ENCODE measurements around the gene CYFIP1. TPM values are rescaled to one million over a fixed set of nuclear protein-coding genes. Genes with fewer than 3 reads are reported as not detected.

Gene CYFIP1
- total RNA-seq, 1 donor = 107 TPM

GRCh38 chr15:22868495-22868894, 111.7 kb downstream of the CYFIP1 start:
- Histone ChIP-seq H3K27ac (ENCODE audit: low read depth, low read length) (no peak overlapping the region), H3K27me3 (ENCODE audit: insufficient read depth, low read length) (no peaks in the 10 kb centered on the region), H3K9me3 (ENCODE audit: low read depth, low read length) (no peaks in the 10 kb centered on the region), H3K4me2 (ENCODE audit: insufficient read depth, low read length) (no peak overlapping the region), H3K36me3 (ENCODE audit: insufficient read depth, low read length) (peaks cover 82% of the 10 kb centered on the region), H3K4me3 (ENCODE audit: insufficient read depth, low read length) (no peak overlapping the region), H2AFZ (ENCODE audit: low read length) (no peak overlapping the region), H3K79me2 (ENCODE audit: insufficient read depth, low read length) (peaks cover 17% of the 10 kb centered on the region), H3K4me1 (ENCODE audit: insufficient read depth, low read length) (peaks cover 6% of the 10 kb centered on the region), H4K20me1 (ENCODE audit: insufficient read depth, low read length) (peaks cover 6% of the 10 kb centered on the region)
- no peak for TF ChIP-seq CTCF (IDR thresholded peaks at IDR 0.05; ENCODE audit: extremely low read depth, low read depth, low read length)
- no peak for DNase-seq (ENCODE audit: insufficient read length, low spot score, missing footprints)

GRCh38 chr15:22867886-22868285, 112.3 kb downstream of the CYFIP1 start:
- no peak for TF ChIP-seq CTCF (IDR thresholded peaks at IDR 0.05; ENCODE audit: extremely low read depth, low read depth, low read length)
- no peaks in the 10 kb centered on the region for H3K9me3 ChIP-seq (ENCODE audit: low read depth, low read length)
- H4K20me1 ChIP-seq (ENCODE audit: insufficient read depth, low read length) = peaks cover 6% of the 10 kb centered on the region
- no peak overlapping the region for H3K4me3 ChIP-seq (ENCODE audit: insufficient read depth, low read length)
- H3K36me3 ChIP-seq (ENCODE audit: insufficient read depth, low read length) = peaks cover 79% of the 10 kb centered on the region
- peaks cover under 1% of the 10 kb centered on the region for H3K4me1 ChIP-seq (ENCODE audit: insufficient read depth, low read length)
- H3K4me2 ChIP-seq (ENCODE audit: insufficient read depth, low read length) = no peak overlapping the region
- no peak overlapping the region for H2AFZ ChIP-seq (ENCODE audit: low read length)
- no peak for DNase-seq (ENCODE audit: insufficient read length, low spot score, missing footprints)
- H3K27me3 ChIP-seq (ENCODE audit: insufficient read depth, low read length) = no peaks in the 10 kb centered on the region
- no peak overlapping the region for H3K27ac ChIP-seq (ENCODE audit: low read depth, low read length)
- H3K79me2 ChIP-seq (ENCODE audit: insufficient read depth, low read length) = peaks cover 23% of the 10 kb centered on the region

GRCh38 chr15:22866079-22866478, 114.1 kb downstream of the CYFIP1 start:
- Histone ChIP-seq H3K36me3 (ENCODE audit: insufficient read depth, low read length) (peaks cover 68% of the 10 kb centered on the region), H3K4me3 (ENCODE audit: insufficient read depth, low read length) (no peak overlapping the region), H3K9me3 (ENCODE audit: low read depth, low read length) (no peaks in the 10 kb centered on the region), H3K79me2 (ENCODE audit: insufficient read depth, low read length) (peaks cover 23% of the 10 kb centered on the region), H3K4me2 (ENCODE audit: insufficient read depth, low read length) (no peak overlapping the region), H2AFZ (ENCODE audit: low read length) (no peak overlapping the region), H3K27me3 (ENCODE audit: insufficient read depth, low read length) (no peaks in the 10 kb centered on the region), H3K4me1 (ENCODE audit: insufficient read depth, low read length) (no peaks in the 10 kb centered on the region), H4K20me1 (ENCODE audit: insufficient read depth, low read length) (peaks cover 6% of the 10 kb centered on the region), H3K27ac (ENCODE audit: low read depth, low read length) (no peak overlapping the region)
- DNase-seq (ENCODE audit: insufficient read length, low spot score, missing footprints) = peak; percentile 42
- no peak for TF ChIP-seq CTCF (IDR thresholded peaks at IDR 0.05; ENCODE audit: extremely low read depth, low read depth, low read length)

- no peak for TF ChIP-seq CTCF (IDR thresholded peaks at IDR 0.05; ENCODE audit: extremely low read depth, low read depth, low read length)
- no peaks in the 10 kb centered on the region for H3K4me1 ChIP-seq (ENCODE audit: insufficient read depth, low read length)
- H3K36me3 ChIP-seq (ENCODE audit: insufficient read depth, low read length) = peaks cover 53% of the 10 kb centered on the region
- H3K4me2 ChIP-seq (ENCODE audit: insufficient read depth, low read length) = no peak overlapping the region
- H3K4me3 ChIP-seq (ENCODE audit: insufficient read depth, low read length) = no peak overlapping the region
- no peaks in the 10 kb centered on the region for H3K9me3 ChIP-seq (ENCODE audit: low read depth, low read length)
- H3K27me3 ChIP-seq (ENCODE audit: insufficient read depth, low read length) = no peaks in the 10 kb centered on the region
- no peak for DNase-seq (ENCODE audit: insufficient read length, low spot score, missing footprints)
- H3K27ac ChIP-seq (ENCODE audit: low read depth, low read length) = no peak overlapping the region
- H2AFZ ChIP-seq (ENCODE audit: low read length) = no peak overlapping the region
- H4K20me1 ChIP-seq (ENCODE audit: insufficient read depth, low read length) = peaks cover 6% of the 10 kb centered on the region
- peaks cover 23% of the 10 kb centered on the region for H3K79me2 ChIP-seq (ENCODE audit: insufficient read depth, low read length)
Observed at GRCh38 chr15:22863356-22863755, 116.8 kb downstream of the CYFIP1 start.

Measured in osteoblast (primary cell).